Uterus (tissue), 2 donors: ENCODE data around the gene TWSG1.

Source experiments
- POLR2A ChIP-seq, 2 donors: fragments of 450-650 bp; IDR thresholded peaks; one replicate each; pipeline ENCODE4 v1.6.1; 2016; ENCODE audit warnings: antibody characterized with exemption in 2 of 2, mild to moderate bottlenecking in 1 of 2, moderate library complexity in 1 of 2
- TF ChIP-seq, protein P1 (sequence below), 4 experiments: fragments of 200-600 bp in 2 of 4; fragments of 450-650 bp in 2 of 4; sonication (generic) in 2 of 4; IDR thresholded peaks; one replicate each; pipeline ENCODE4 v1.5.1; 2016 to 2019; ENCODE audit warnings: antibody characterized with exemption in 4 of 4, mild to moderate bottlenecking in 2 of 4, moderate library complexity in 1 of 4

DNA sequence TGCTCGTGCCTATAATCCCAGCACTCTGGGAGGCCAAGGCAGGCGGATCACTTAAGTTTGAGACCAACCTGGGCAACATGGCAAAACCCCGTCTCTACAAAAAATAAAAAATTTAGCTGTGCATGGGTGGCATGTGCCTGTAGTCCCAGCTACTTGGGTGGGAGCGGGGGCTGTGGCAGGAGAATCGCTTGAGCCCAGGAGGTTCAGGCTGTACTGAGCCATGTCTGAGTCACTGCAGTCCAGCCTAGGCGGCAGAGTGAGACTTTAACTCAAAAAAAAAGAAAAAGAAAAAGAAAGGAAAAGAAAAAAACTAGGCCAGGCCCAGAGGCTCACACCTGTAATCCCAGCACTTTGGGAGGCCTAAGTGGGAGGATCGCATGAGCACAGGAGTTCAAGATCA lies 30.8 kb downstream of the TWSG1 start:
- TF ChIP-seq, protein P1, sequence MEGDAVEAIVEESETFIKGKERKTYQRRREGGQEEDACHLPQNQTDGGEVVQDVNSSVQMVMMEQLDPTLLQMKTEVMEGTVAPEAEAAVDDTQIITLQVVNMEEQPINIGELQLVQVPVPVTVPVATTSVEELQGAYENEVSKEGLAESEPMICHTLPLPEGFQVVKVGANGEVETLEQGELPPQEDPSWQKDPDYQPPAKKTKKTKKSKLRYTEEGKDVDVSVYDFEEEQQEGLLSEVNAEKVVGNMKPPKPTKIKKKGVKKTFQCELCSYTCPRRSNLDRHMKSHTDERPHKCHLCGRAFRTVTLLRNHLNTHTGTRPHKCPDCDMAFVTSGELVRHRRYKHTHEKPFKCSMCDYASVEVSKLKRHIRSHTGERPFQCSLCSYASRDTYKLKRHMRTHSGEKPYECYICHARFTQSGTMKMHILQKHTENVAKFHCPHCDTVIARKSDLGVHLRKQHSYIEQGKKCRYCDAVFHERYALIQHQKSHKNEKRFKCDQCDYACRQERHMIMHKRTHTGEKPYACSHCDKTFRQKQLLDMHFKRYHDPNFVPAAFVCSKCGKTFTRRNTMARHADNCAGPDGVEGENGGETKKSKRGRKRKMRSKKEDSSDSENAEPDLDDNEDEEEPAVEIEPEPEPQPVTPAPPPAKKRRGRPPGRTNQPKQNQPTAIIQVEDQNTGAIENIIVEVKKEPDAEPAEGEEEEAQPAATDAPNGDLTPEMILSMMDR (IDR thresholded peaks at IDR 0.05), result no peak
- no peak for TF ChIP-seq POLR2A (IDR thresholded peaks at IDR 0.05)
